Epidermal melanocyte (primary cell): ENCODE measurements around the gene PRKCZ.
"Not testable (repeated sequence)": the region's sequence is repeated elsewhere in the genome, so short reads cannot be mapped to it uniquely, and the experiment has no call there.

ENCODE experiments used
- DNase-seq: peaks from one replicate; pipeline ENCODE4 v3.0.0; 2011; ENCODE audit warnings: low spot score; ENCODE audit not compliant: insufficient read length

Gene PRKCZ

GRCh38 chr1:2133879-2134215 lies 83.6 kb downstream of the PRKCZ start:
- no peak for DNase-seq

- DNase-seq, result no peak
These were observed 84.0 kb downstream of the PRKCZ start for GRCh38 chr1:2134266-2134620.

- DNase-seq, result no peak
These were observed 84.6 kb downstream of the PRKCZ start for GRCh38 chr1:2134621-2135307.

GRCh38 chr1:2135441-2135841 lies 85.2 kb downstream of the PRKCZ start:
- DNase-seq, result peak; percentile 56

- no peak for DNase-seq
These were observed 85.7 kb downstream of the PRKCZ start for GRCh38 chr1:2135941-2136340.

GRCh38 chr1:2136386-2137235 lies 86.4 kb downstream of the PRKCZ start:
- DNase-seq, result no peak

GRCh38 chr1:2137257-2138121 lies 87.3 kb downstream of the PRKCZ start:
- DNase-seq, result no peak

- DNase-seq, result not testable (repeated sequence)
These were observed 88.9 kb downstream of the PRKCZ start for GRCh38 chr1:2139156-2139555.

- no peak for DNase-seq
These were observed 90.8 kb downstream of the PRKCZ start for GRCh38 chr1:2141025-2141424.

GRCh38 chr1:2143814-2144500 lies 93.7 kb downstream of the PRKCZ start:
- DNase-seq, result no peak

- no peak for DNase-seq
These were observed 94.4 kb downstream of the PRKCZ start for GRCh38 chr1:2144501-2145090.

- no peak for DNase-seq
These were observed 96.0 kb downstream of the PRKCZ start for GRCh38 chr1:2145946-2146835.

- no peak for DNase-seq
These were observed 96.8 kb downstream of the PRKCZ start for GRCh38 chr1:2146836-2147517.

GRCh38 chr1:2147869-2148268 lies 97.7 kb downstream of the PRKCZ start:
- not testable (repeated sequence) for DNase-seq

- DNase-seq, result no peak
These were observed 98.5 kb downstream of the PRKCZ start for GRCh38 chr1:2148691-2149090.

GRCh38 chr1:2150801-2151200 lies 100.6 kb downstream of the PRKCZ start:
- no peak for DNase-seq

- no peak for DNase-seq
These were observed 101.0 kb downstream of the PRKCZ start for GRCh38 chr1:2151252-2151651.

GRCh38 chr1:2151911-2152310 lies 101.7 kb downstream of the PRKCZ start:
- no peak for DNase-seq

GRCh38 chr1:2152954-2153353 lies 102.7 kb downstream of the PRKCZ start:
- DNase-seq, result no peak
